NCI-H2081 treated with DMSO at 0.1 percent for 48 hours (cell line): ENCODE measurements around the gene ZNF784.
A peak's percentile ranks its signal among the peaks of the same experiment; 100 is the strongest.
"Not testable (repeated sequence)": the region's sequence is repeated elsewhere in the genome, so short reads cannot be mapped to it uniquely, and the experiment has no call there.

Source experiments
- DNase-seq: peaks from one replicate; lab custom pipeline; 2025; lab: John Stamatoyannopoulos, UW

The ZNF784 gene

DNA sequence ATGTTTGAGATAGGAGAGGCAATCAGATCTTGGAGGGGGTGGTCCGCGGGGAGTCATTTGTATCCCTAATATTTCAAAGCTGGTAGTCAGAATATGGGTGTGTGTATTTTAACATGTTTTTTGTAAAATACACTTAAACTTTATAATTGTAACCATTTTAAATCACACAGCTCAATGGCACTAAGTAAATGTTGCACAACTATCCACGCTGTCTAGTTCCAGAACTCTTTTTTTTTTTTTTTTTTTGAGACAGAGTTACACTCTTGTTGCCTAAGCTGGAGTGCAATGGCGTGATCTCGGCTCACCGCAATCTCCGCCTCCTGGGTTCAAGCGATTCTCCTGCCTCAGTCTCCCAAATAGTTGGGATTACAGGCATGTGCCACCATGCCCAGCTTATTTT lies 40.5 kb downstream of the ZNF784 start:
- DNase-seq = not testable (repeated sequence)

GRCh38 chr19:55582284-55582683 lies 42.1 kb downstream of the ZNF784 start:
- not testable (repeated sequence) for DNase-seq

DNA sequence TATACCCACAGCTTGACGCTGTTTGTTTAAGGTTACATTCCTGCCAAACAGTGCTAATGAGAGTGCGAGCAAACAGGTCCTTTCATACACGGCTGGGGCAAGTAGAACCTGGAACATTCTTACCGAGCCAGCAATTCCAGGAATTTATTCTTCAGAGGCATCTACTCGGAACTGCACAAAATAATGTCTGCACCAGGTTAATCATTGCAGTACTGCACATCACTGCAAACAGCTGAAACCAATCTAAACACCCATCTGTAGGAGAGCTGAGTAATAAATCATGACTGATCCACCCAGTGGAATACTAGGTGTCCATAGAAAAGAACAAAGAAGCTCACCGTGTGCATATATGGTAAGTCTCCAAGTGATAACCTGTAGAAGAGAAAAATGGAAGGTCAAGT lies 42.5 kb downstream of the ZNF784 start:
- DNase-seq = no peak

DNA sequence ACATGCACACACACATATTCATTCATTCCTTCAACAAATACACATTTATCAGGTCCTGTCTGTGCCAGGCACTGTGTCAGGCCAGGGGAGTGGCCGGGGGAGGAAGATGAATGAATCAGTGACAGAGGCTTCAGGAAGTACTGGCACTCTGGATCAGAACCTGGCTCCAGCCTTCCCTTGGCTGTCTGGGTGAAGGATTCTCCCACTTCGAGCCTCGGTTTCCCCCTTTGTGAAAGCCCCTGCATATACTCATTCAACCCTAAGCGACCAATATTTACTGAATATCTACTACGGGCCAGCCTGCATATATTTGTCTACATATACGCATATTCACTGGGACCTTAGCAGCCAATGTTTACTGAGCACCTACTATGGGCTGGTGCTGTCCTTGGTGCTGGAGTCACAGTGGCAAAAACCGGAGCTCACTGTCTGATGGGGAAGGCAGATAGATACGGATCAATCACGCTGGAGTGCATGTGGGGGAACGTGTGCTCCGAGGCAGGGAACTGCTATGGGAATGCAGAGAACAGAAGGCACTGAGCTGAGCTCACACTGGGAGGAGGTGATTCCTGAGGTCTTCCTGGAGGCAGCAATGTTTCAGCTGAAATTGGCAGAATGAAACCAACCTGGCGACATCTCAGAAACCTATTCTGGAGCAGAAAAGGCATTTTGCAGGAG lies 43.1 kb downstream of the ZNF784 start:
- DNase-seq = no peak

- DNase-seq = peak; percentile 51
These were observed 43.7 kb downstream of the ZNF784 start, which contains the start of gene ZNF579 for GRCh38 chr19:55580628-55581144. TSS of gene ZNF579 (minus strand) at chr19:55580848. CDS start at chr19:55579639, 1,209 bp downstream.

DNA sequence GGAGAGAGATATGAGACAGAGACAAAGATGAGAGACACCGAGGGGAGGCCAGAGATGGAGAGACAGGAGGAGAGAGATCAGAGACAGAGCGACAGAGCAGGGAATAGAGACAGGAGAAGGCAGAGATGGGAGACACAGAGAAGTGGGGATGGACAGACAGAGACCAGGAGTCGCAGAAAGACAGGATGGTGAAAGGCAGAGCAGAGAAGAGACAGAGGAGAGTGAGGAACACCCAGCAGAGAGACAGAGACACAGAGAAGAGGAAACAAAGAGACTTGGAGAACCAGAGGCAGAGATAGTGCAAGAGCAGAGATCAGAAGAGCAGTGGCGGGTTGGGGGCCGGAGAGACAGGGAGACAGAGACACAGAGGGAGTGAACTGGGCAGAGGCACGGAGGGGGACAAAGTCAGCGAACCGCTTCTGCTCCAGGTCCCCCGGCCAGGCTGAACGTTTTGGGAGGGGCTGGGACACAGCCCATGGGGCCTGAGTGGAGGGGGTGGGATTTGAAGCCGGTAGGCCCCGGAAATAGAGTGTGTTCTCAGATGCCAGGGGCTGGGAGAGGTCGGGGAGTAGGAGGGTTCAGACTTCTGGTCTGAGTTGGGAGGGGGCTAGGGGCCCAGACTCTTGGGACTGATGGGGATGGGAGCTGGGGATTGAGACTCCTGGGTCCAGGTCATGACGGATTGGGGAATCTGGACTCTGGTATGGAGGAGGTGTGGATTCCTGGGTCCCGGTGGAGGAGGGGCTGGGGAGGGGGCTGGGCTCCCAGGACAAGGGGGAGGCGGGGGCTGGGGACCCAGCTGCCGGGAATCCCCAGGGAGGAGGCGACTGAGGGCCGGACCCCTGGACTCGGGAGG lies 44.4 kb downstream of the ZNF784 start:
- no peak for DNase-seq

DNA sequence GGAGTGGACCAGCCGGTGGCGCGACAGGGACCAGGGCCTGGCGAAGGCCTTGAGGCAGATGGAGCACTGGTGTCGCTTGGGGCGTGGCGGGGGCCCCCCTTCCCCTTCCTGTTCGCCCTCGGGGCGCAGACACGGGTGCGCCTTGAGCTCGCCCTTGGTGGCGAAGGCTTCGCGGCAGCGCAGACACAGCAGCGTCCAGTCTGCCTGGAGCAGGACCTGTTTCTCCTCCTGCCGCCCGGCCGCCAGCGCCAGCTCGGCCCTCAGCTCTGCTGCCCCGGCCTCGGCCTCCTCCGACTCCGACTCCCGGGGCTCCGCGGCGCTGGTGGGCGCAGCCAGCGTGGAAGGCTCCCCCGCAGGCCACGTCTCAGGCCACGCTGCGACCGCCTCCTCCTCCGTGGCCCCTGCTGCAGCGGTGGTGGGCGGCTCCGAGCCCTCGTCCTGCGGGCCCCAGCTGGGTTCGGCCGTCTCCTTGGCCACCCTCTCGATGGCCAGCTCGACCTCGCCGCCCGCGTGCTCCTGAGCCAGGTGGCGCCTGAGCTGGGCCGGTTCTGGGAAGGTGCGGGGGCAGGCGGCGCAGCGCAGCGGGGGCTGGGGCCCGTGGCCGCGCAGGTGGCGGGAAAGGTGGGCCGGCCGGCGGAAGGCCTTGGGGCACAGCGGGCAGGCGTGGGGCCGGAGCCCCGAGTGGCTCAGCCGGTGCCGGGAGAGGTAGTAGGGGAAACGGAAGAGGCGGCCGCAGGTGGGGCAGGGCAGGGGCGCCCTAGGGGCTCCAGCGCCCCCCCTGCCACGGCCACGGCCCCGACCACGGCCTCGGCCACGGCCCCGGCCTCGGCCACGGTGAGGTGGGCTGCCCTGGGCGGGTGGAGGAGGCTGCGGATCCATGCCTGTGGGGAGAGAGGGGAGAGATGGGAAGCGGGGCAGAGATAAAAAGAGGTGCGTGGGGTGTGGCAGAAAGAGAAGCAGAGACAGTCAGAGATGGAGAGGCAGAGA lies 45.3 kb downstream of the ZNF784 start:
- DNase-seq = no peak

GRCh38 chr19:55578031-55578760 lies 46.2 kb downstream of the ZNF784 start:
- no peak for DNase-seq

- no peak for DNase-seq
These were observed 47.6 kb downstream of the ZNF784 start for GRCh38 chr19:55576746-55577145.

GRCh38 chr19:55573929-55574328 lies 50.4 kb downstream of the ZNF784 start:
- not testable (repeated sequence) for DNase-seq
